WERI-Rb-1 (cell line): ENCODE results near the gene PRKAR2A.

Source experiments
- DNase-seq: peaks from one replicate; pipeline ENCODE4 v3.0.0-alpha.2; 2020
- H3K27ac ChIP-seq: fragments of 250-450 bp; sonication (Bioruptor Pico); 2 replicates; pipeline ENCODE4 v1.5.1; 2020; ENCODE audit warnings: mild to moderate bottlenecking, moderate library complexity
- H3K27me3 ChIP-seq: fragments of 250-450 bp; sonication (Bioruptor Pico); 2 replicates; pipeline ENCODE4 v1.5.1; 2021; ENCODE audit warnings: mild to moderate bottlenecking, low read depth, moderate library complexity; ENCODE audit not compliant: insufficient read depth, severe bottlenecking
- H3K36me3 ChIP-seq: fragments of 250-450 bp; sonication (Bioruptor Pico); 2 replicates; pipeline ENCODE4 v1.5.1; 2020; ENCODE audit warnings: mild to moderate bottlenecking, moderate library complexity
- H3K4me3 ChIP-seq: 2 replicates; pipeline ENCODE4 v1.5.1; 2011; ENCODE audit warnings: low read depth, mild to moderate bottlenecking, control low read depth, low read length
- H3K9me3 ChIP-seq: fragments of 250-450 bp; sonication (Bioruptor Pico); 2 replicates; pipeline ENCODE4 v1.5.1; 2021; ENCODE audit warnings: mild to moderate bottlenecking, moderate library complexity; ENCODE audit not compliant: severe bottlenecking
- TF ChIP-seq, protein P1 (sequence below): IDR thresholded peaks from 2 replicates; pipeline ENCODE4 v1.5.1; 2011; ENCODE audit warnings: low read depth, mild to moderate bottlenecking, control low read depth, inconsistent platforms, low read length

The PRKAR2A gene

DNA sequence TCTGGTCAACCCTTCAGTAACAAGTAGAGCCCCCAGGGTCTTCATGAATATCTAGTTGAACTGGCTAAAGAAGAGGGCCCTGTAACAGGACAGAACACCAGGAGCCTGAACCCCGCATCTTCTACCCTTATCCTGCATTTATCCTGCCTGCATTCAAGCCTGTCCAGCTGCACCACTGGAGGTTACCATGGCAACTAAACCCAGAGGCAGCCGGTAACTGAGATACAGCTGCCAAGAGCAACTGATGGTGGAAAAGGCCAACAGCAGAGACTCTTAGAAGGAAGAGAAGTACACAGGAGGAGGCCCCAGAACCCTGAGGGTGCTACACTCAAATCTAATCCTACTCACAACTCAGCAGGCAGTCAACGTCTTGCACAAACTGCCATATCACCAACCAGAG is 3.7 kb upstream of the PRKAR2A start:
- H3K27ac ChIP-seq = no peak overlapping the region

DNA sequence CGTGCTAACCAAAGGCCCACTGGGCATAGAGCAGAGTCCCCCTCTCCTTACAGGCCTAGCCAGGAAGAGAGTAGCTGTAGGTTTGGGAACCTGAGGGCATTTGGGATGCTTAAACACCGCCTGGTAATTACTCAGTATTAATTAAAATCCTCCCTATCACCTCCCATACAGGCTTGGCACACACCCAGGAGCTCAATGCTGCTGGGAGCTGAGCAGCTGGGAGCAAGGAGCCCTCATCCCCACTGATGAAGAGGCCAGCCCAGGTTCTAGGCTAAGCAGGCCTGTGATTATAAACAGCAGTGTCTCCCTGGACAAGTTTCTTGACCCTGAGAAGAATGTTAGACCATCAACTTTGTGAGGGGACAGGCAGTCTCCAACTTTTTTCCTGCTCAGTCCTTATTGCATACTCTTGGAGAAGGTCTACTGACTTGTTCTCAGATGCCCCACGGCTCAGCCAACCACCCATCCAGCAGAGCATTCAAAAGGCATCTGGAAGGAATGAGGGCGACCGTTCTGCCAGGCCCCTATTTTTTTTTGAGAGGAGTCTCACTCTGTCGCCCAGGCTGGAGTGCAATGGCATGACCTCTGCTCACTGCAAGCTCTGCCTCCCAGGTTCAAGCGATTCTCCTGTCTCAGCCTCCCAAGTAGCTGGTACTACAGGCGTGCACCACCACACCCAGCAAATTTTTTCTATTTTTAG is 1.3 kb upstream of the PRKAR2A start:
- H3K27ac ChIP-seq = no peak overlapping the region
- TF ChIP-seq, protein P1, sequence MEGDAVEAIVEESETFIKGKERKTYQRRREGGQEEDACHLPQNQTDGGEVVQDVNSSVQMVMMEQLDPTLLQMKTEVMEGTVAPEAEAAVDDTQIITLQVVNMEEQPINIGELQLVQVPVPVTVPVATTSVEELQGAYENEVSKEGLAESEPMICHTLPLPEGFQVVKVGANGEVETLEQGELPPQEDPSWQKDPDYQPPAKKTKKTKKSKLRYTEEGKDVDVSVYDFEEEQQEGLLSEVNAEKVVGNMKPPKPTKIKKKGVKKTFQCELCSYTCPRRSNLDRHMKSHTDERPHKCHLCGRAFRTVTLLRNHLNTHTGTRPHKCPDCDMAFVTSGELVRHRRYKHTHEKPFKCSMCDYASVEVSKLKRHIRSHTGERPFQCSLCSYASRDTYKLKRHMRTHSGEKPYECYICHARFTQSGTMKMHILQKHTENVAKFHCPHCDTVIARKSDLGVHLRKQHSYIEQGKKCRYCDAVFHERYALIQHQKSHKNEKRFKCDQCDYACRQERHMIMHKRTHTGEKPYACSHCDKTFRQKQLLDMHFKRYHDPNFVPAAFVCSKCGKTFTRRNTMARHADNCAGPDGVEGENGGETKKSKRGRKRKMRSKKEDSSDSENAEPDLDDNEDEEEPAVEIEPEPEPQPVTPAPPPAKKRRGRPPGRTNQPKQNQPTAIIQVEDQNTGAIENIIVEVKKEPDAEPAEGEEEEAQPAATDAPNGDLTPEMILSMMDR = no peak
- no peak overlapping the region for H3K4me3 ChIP-seq
- no peaks in the 10 kb centered on the region for H3K27me3 ChIP-seq
- DNase-seq = no peak
- peaks cover 6% of the 10 kb centered on the region for H3K36me3 ChIP-seq
- H3K9me3 ChIP-seq = no peaks in the 10 kb centered on the region

More for the DNA sequence above, 3.7 kb upstream of the PRKAR2A start:
- Histone ChIP-seq H3K36me3 (no peaks in the 10 kb centered on the region), H3K27me3 (no peaks in the 10 kb centered on the region), H3K9me3 (no peaks in the 10 kb centered on the region), H3K4me3 (no peak overlapping the region)
- TF ChIP-seq, protein P1 = no peak
- DNase-seq = no peak

DNA sequence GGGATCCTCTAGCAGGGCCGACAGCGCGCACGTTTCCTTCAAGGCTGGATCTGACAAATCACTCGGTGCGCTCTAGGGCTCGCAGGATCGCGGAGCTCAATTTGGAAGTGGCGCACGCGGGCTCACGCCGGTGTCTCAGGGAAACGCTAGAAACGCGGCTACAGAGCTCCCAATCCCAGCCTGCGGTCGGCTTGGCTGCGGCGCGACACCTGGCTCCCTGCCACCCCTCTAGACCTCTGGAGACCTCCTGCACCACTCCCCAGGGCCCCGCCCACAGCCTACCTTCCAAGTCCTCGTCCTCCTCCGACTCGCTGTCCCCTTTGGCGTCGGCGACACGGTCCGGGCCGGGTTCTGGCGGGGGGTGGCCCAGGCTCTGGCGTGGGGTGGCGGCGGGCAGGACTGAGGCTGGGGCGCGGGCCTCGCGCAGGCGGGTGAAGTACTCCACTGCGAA is 596 bp downstream of the PRKAR2A start:
- H3K9me3 ChIP-seq = no peaks in the 10 kb centered on the region
- peak overlapping the region; percentile 83 for H3K27ac ChIP-seq
- peak; percentile 77 for DNase-seq
- TF ChIP-seq, protein P1 = no peak
- H3K27me3 ChIP-seq = no peaks in the 10 kb centered on the region
- peak overlapping the region; percentile 61 for H3K4me3 ChIP-seq
- peaks cover 6% of the 10 kb centered on the region for H3K36me3 ChIP-seq

DNA sequence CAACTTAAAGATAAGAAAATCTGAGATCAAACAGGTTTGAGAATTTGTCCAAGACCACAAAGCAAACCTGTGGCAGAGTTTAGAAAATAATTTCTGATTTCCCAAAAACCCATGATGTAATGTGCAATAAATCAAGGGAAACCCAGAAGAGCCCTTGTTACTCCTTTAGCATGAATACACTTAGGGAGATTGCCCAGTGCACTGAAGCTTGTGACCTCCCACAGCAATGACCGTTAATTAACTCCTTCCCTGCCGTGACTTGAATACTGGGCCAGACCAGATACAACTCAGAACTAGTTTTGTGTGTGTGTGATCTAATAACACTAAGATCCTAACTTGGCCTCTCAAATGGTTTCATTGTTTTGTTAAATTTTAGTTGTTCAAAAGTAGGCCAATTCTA is 2.5 kb downstream of the PRKAR2A start:
- Histone ChIP-seq H3K27ac (no peak overlapping the region), H3K4me3 (no peak overlapping the region)

DNA sequence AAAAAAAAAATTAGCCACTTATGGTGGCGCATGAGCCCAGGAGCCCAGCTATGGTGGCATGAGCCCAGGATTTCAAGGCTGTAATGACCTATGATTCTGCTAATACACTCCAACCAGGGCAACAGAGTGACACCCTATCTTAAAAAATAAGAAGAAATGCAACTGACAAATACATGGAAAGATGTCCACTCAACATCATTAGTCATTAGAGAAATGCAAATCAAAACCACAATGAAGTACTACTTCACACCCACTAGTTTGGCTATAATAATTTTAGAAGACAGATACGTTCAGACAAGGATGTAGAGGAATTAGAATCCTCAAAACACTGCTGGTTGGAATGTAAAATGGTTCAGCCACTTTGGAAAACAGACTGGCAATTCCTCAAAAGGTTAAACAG is 10.5 kb downstream of the PRKAR2A start:
- no peak overlapping the region for H3K27ac ChIP-seq
- H3K9me3 ChIP-seq = no peaks in the 10 kb centered on the region
- no peaks in the 10 kb centered on the region for H3K27me3 ChIP-seq
- H3K36me3 ChIP-seq = no peaks in the 10 kb centered on the region
- H3K4me3 ChIP-seq = no peak overlapping the region
- TF ChIP-seq, protein P1 = no peak
- DNase-seq = no peak

More for the DNA sequence above, 2.5 kb downstream of the PRKAR2A start:
- Histone ChIP-seq H3K36me3 (peaks cover 6% of the 10 kb centered on the region), H3K27me3 (no peaks in the 10 kb centered on the region), H3K9me3 (no peaks in the 10 kb centered on the region)
- no peak for DNase-seq
- TF ChIP-seq, protein P1 = no peak
